GM19035 (cell line): ENCODE data around the gene COL5A1.
"Not testable (repeated sequence)": the region's sequence is repeated elsewhere in the genome, so short reads cannot be mapped to it uniquely, and the experiment has no call there.

Experiments used
- ATAC-seq: cut with Tn5 transposase; IDR thresholded peaks from one replicate; pipeline ENCODE4 v1.9.1; 2021; ENCODE audit not compliant: unreplicated experiment

Gene COL5A1

GRCh38 chr9:134690301-134690751, 48.7 kb downstream of the COL5A1 start:
- ATAC-seq = no peak

GRCh38 chr9:134690946-134691694, 49.5 kb downstream of the COL5A1 start:
- no peak for ATAC-seq

- ATAC-seq = no peak
Measured at GRCh38 chr9:134691695-134692572, 50.3 kb downstream of the COL5A1 start.

GRCh38 chr9:134692573-134692860, 50.9 kb downstream of the COL5A1 start:
- ATAC-seq = no peak

- no peak for ATAC-seq
Measured at GRCh38 chr9:134693011-134693410, 51.4 kb downstream of the COL5A1 start.

GRCh38 chr9:134693641-134694367, 52.2 kb downstream of the COL5A1 start:
- ATAC-seq = no peak

GRCh38 chr9:134694368-134694665, 52.7 kb downstream of the COL5A1 start:
- no peak for ATAC-seq

- no peak for ATAC-seq
Measured at GRCh38 chr9:134694714-134695113, 53.1 kb downstream of the COL5A1 start.

GRCh38 chr9:134695144-134695543, 53.5 kb downstream of the COL5A1 start:
- ATAC-seq = no peak

GRCh38 chr9:134696433-134696832, 54.8 kb downstream of the COL5A1 start:
- no peak for ATAC-seq

GRCh38 chr9:134698111-134698510, 56.5 kb downstream of the COL5A1 start:
- no peak for ATAC-seq

- no peak for ATAC-seq
Measured at GRCh38 chr9:134698587-134699342, 57.2 kb downstream of the COL5A1 start.

GRCh38 chr9:134699343-134699740, 57.7 kb downstream of the COL5A1 start:
- no peak for ATAC-seq

GRCh38 chr9:134700636-134701350, 59.2 kb downstream of the COL5A1 start:
- ATAC-seq = no peak

GRCh38 chr9:134701581-134702259, 60.1 kb downstream of the COL5A1 start:
- no peak for ATAC-seq

GRCh38 chr9:134702291-134702690, 60.7 kb downstream of the COL5A1 start:
- ATAC-seq = no peak

GRCh38 chr9:134703730-134704114, 62.1 kb downstream of the COL5A1 start:
- not testable (repeated sequence) for ATAC-seq

- no peak for ATAC-seq
Measured at GRCh38 chr9:134704498-134704897, 62.9 kb downstream of the COL5A1 start.

- no peak for ATAC-seq
Measured at GRCh38 chr9:134705786-134706185, 64.2 kb downstream of the COL5A1 start.

GRCh38 chr9:134706522-134706921, 64.9 kb downstream of the COL5A1 start:
- ATAC-seq = no peak
